Measurements from ENCODE around the gene SLC9A3. TPM values are rescaled to one million over a fixed set of nuclear protein-coding genes. Genes with fewer than 3 reads are reported as not detected.

The SLC9A3 gene
- total and polyA plus RNA-seq, 12 donors, result 0.53 to 1.5 (median 1.0) TPM

- 87 to 91% methylated on average over 16 of the region's 16 CpGs for WGBS, 2 donors
- Histone ChIP-seq H3K36me3 (no peaks in the 10 kb centered on the region), H3K4me3 (no peak overlapping the region), H3K27me3 (peaks cover 15 to 93% (median 79%) of the 10 kb centered on the region in 7 donors), H3K9me3 (no peaks in the 10 kb centered on the region), H3K4me1 (no peaks in the 10 kb centered on the region), H3K27ac (no peak overlapping the region)
- no peak for TF ChIP-seq CTCF (IDR thresholded peaks at IDR 0.05)
- ATAC-seq, result no peak
- intact Hi-C loops (cut with DNase I), result no loop called here
- peak in 1 of 2 donors; percentile 8 for DNase-seq
Measured at GRCh38 chr5:537621-538071, 13.4 kb upstream of the SLC9A3 start.

GRCh38 chr5:537098-537497 is 12.8 kb upstream of the SLC9A3 start:
- H3K27me3 ChIP-seq, result peaks cover 15 to 93% (median 78%) of the 10 kb centered on the region in 7 donors
- WGBS, 2 donors, result 83 to 87% methylated on average over 21 to 22 of the region's 22 CpGs

GRCh38 chr5:535846-536698 is 11.8 kb upstream of the SLC9A3 start:
- H3K9me3 ChIP-seq, result no peaks in the 10 kb centered on the region
- peak in 1 of 2 donors; percentile 1 for DNase-seq
- no peaks in the 10 kb centered on the region for H3K36me3 ChIP-seq
- intact Hi-C loops (cut with DNase I), result no loop called here
- ATAC-seq, result no peak
- no peak overlapping the region for H3K27ac ChIP-seq
- H3K27me3 ChIP-seq, result peaks cover 15 to 93% (median 78%) of the 10 kb centered on the region in 7 donors
- H3K4me1 ChIP-seq, result peaks cover 0 to 7% (median 0%) of the 10 kb centered on the region in 9 donors
- TF ChIP-seq CTCF (IDR thresholded peaks at IDR 0.05), result no peak
- no peak overlapping the region for H3K4me3 ChIP-seq
- 63 to 64% methylated on average over 27 of the region's 27 CpGs for WGBS, 2 donors

More at GRCh38 chr5:537098-537497, 12.8 kb upstream of the SLC9A3 start:
- Histone ChIP-seq H3K27ac (no peak overlapping the region), H3K9me3 (no peaks in the 10 kb centered on the region), H3K36me3 (no peaks in the 10 kb centered on the region), H3K4me1 (no peaks in the 10 kb centered on the region), H3K4me3 (no peak overlapping the region)
- no peak for TF ChIP-seq CTCF (IDR thresholded peaks at IDR 0.05)
- intact Hi-C loops (cut with DNase I), result no loop called here
- DNase-seq (peak in 1 of 2 donors; percentile 2), ATAC-seq (no peak)

- intact Hi-C loops (cut with DNase I), result no loop called here
- Histone ChIP-seq H3K36me3 (no peaks in the 10 kb centered on the region), H3K9me3 (no peaks in the 10 kb centered on the region), H3K27me3 (peaks cover 18 to 93% (median 78%) of the 10 kb centered on the region in 7 donors), H3K4me3 (no peak overlapping the region), H3K4me1 (peaks cover 0 to 18% (median 0%) of the 10 kb centered on the region in 9 donors), H3K27ac (no peak overlapping the region)
- no peak for ATAC-seq
- WGBS, 2 donors, result 85 to 90% methylated on average over 41 of the region's 41 CpGs
- no peak for TF ChIP-seq CTCF (IDR thresholded peaks at IDR 0.05)
- peak in 1 of 2 donors; percentile 10 for DNase-seq
Measured at GRCh38 chr5:534743-535671, 10.8 kb upstream of the SLC9A3 start.

Measured in heart right ventricle (tissue), 16 donors.